GM19395 (cell line): ENCODE results near the gene DGCR6L.

Experiments
- ATAC-seq: cut with Tn5 transposase; IDR thresholded peaks from one replicate; pipeline ENCODE4 v1.9.1; 2021; ENCODE audit warnings: mild to moderate bottlenecking, moderate library complexity; ENCODE audit not compliant: unreplicated experiment

The DGCR6L gene

DNA sequence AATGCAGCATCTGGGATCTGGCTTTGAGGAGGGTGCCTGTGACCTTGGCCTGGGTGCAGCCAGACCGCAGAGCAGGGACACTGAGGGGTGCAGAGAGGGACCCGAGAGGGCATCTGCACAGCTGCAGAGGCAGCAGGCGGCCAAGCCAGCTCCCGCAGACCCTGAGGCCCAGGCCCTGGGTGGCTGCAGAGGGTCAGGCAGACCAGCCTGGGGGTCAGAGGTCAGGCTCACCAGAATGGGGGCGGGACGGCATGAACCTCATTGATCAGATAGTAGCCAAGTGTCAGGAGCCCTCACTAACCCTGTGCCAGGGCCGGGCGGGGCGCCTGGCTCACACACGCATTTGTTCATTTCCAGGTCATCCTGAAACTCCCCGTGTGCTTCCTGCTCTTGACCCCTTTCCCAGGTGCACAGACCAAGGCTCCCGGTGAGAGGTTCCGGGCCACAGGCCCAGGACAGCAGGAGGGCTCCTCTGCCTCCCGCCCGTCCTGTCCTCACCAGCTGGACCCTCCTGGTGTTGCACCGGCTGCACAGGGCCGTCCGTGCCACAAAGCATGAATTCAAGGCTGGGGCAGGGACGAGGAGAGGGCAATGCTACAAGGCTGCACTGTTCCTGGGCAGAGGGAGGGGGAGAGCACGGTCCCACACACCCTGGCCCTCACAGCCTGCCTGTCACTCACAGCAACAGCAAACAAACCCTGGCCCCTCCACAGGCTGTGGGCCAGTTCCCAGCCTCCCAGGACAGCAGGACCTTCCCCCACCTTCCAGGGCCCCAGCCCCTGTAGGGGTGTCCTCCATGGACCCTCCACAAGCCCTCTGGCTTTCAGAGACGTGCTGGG, 55.0 kb downstream of the DGCR6L start:
- ATAC-seq = no peak
